ENCODE results near the gene TMIGD1.
"Not testable (repeated sequence)": the region's sequence is repeated elsewhere in the genome, so short reads cannot be mapped to it uniquely, and the experiment has no call there.

Gene TMIGD1

GRCh38 chr17:30357476-30357875, 23.6 kb upstream of the TMIGD1 start:
- no peak for DNase-seq

- DNase-seq, result no peak
These were observed 20.8 kb upstream of the TMIGD1 start for GRCh38 chr17:30354701-30355100.

GRCh38 chr17:30352240-30352814, 18.5 kb upstream of the TMIGD1 start:
- DNase-seq, result peak; percentile 60

GRCh38 chr17:30351735-30352134, 17.9 kb upstream of the TMIGD1 start:
- DNase-seq, result no peak

- DNase-seq, result peak; percentile 44
These were observed 17.4 kb upstream of the TMIGD1 start for GRCh38 chr17:30351263-30351662.

GRCh38 chr17:30349252-30349651, 15.4 kb upstream of the TMIGD1 start:
- no peak for DNase-seq

GRCh38 chr17:30347488-30347887, 13.6 kb upstream of the TMIGD1 start:
- no peak for DNase-seq

- DNase-seq, result no peak
These were observed 12.5 kb upstream of the TMIGD1 start for GRCh38 chr17:30346221-30346795.

- DNase-seq, result no peak
These were observed 11.7 kb upstream of the TMIGD1 start for GRCh38 chr17:30345527-30346075.

- no peak for DNase-seq
These were observed 11.2 kb upstream of the TMIGD1 start for GRCh38 chr17:30345089-30345433.

- no peak for DNase-seq
These were observed 10.6 kb upstream of the TMIGD1 start for GRCh38 chr17:30344283-30345088.

- DNase-seq, result no peak
These were observed 9.9 kb upstream of the TMIGD1 start for GRCh38 chr17:30343796-30344195.

GRCh38 chr17:30343244-30343643, 9.4 kb upstream of the TMIGD1 start:
- DNase-seq, result not testable (repeated sequence)

GRCh38 chr17:30341703-30342249, 7.9 kb upstream of the TMIGD1 start:
- DNase-seq, result no peak

- DNase-seq, result no peak
These were observed 7.0 kb upstream of the TMIGD1 start for GRCh38 chr17:30340801-30341356.

GRCh38 chr17:30339086-30339485, 5.2 kb upstream of the TMIGD1 start:
- no peak for DNase-seq

GRCh38 chr17:30337393-30337999, 3.6 kb upstream of the TMIGD1 start:
- DNase-seq, result no peak

- peak; percentile 55 for DNase-seq
These were observed 2.7 kb upstream of the TMIGD1 start for GRCh38 chr17:30336369-30337171.

GRCh38 chr17:30334421-30334820, 564 bp upstream of the TMIGD1 start:
- no peak for DNase-seq

GRCh38 chr17:30332057-30332542, 1.8 kb downstream of the TMIGD1 start:
- peak; percentile 55 for DNase-seq

- DNase-seq, result no peak
These were observed 7.0 kb downstream of the TMIGD1 start for GRCh38 chr17:30326809-30327208.

- no peak for DNase-seq
These were observed 9.1 kb downstream of the TMIGD1 start for GRCh38 chr17:30324723-30325122.

All from CD4-positive, alpha-beta T cell treated with Interleukin-15 for 1 hour (primary cell).